Stimulated activated CD4-positive, alpha-beta T cell treated with anti-CD3 and anti-CD28 coated beads, Interleukin-1b, Interleukin-23, amount 100 ng/mL, for 48 hours (primary cell): ENCODE results near the gene ITPR2.
"Not testable (repeated sequence)": the region's sequence is repeated elsewhere in the genome, so short reads cannot be mapped to it uniquely, and the experiment has no call there.

ENCODE experiments used
- DNase-seq: peaks from one replicate; pipeline ENCODE4 v3.0.0-alpha.2; 2020

The ITPR2 gene

DNA sequence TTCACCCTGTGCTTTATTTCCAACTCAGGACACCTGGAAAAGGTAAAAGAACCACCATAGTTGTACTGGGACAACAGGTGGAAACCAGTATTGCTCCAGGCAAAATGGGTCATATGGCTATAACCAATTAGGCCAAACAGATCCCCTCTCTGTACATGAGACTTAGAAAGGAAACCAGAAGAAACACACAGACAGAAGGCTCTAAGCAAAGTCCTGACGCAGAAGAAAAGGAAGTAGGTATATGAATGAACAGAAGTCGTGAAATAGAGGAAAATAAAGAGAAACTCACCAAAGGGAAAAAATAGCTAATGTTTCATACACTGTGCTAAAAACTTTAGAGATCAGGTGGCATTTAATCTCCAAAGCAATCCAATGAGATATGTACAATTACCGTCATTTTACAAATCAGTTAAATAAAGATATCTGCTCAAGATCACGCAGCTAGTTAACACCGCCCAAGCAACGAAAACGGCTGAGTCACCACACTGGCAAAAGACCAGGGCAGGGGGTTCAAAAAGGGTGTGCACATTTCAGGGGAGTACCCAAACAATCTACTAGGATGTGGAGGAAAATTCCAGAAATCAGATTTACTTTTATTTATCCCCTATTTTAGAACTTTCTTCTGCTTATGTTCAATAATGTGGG, 82.3 kb downstream of the ITPR2 start:
- DNase-seq = no peak

- no peak for DNase-seq
Measured at GRCh38 chr12:26749781-26750180, 83.2 kb downstream of the ITPR2 start.

GRCh38 chr12:26748741-26749431, 84.1 kb downstream of the ITPR2 start:
- no peak for DNase-seq

GRCh38 chr12:26748412-26748740, 84.6 kb downstream of the ITPR2 start:
- DNase-seq = no peak

GRCh38 chr12:26746121-26746714, 86.8 kb downstream of the ITPR2 start:
- DNase-seq = no peak

DNA sequence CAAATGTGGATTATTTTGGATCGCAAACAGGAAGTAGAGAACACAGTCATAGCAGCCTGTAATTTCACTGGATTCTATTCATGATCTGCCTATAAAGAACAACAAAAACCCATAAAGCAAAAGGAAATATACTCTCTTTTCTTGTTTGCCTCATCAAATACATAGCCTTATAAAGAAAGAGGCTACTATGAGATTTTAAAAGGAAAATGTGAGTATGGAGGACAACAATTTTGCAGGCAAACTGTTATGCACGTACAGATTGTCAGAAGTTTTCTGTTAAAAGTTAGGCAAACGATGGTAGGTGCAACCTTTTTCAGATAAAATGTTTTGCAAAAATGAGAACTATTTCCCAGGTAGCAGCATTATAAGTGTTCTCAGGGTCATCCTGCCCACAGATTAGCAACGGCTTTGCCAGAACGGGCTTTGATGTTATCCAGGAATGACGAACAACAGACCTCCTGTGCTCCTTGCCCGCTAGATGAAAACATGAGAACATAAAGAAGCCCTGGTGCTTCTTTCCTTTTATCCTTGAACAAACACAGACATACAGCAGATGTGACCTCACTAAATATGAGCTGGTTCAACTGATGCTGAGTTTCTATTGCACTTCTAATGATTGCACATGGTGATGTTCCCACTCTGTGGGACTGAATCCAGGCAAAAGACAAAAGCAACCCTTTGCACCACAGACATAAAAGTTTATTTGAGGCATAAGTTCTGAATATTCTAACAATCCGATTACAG, 88.1 kb downstream of the ITPR2 start:
- no peak for DNase-seq

- no peak for DNase-seq
Measured at GRCh38 chr12:26744042-26744626, 88.9 kb downstream of the ITPR2 start.

GRCh38 chr12:26741584-26742227, 91.3 kb downstream of the ITPR2 start:
- no peak for DNase-seq

DNA sequence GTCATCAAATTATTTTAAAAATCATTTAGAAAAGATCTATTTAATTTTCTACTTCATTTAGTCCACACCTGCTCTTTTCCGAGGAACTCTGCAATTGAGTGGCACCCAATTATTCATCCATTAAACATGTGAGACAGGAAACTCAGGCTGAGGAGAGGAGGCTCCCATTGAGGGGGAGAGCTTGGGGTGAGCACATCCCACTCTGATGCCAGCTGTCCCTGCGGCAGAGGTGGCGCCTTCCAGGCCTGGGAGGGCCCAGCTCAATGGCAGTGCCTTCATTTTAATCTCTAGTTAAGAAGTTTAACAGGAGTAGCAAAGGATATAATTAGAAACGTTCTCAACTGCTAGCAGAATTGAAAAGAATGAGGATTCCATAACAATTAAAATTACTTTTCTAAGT, 92.0 kb downstream of the ITPR2 start:
- no peak for DNase-seq

GRCh38 chr12:26740348-26740747, 92.6 kb downstream of the ITPR2 start:
- DNase-seq = no peak

DNA sequence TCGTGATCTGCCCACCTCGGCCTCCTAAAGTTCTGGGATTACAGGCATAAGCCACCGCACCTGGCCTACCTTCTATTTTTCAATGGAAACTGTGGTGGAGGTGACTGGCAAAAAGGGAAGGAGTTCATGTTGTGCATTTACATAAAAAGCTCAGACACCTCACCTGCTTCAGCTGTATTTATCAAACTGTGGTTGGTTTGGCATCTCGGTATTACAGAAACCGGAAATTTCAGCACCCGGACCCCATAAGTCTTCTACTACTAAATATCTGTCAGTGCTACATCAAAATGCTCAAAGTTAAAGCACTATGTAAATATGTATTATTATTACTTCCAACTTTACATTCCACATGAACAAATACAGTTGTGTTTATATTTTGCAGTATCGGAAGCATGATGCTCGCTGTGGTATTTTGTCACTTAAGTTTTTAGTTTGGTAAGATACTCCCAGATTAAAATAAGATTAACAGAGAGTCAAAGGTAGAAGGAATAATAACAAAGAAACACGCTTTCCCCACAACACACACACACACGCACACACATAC, 95.4 kb downstream of the ITPR2 start:
- no peak for DNase-seq

DNA sequence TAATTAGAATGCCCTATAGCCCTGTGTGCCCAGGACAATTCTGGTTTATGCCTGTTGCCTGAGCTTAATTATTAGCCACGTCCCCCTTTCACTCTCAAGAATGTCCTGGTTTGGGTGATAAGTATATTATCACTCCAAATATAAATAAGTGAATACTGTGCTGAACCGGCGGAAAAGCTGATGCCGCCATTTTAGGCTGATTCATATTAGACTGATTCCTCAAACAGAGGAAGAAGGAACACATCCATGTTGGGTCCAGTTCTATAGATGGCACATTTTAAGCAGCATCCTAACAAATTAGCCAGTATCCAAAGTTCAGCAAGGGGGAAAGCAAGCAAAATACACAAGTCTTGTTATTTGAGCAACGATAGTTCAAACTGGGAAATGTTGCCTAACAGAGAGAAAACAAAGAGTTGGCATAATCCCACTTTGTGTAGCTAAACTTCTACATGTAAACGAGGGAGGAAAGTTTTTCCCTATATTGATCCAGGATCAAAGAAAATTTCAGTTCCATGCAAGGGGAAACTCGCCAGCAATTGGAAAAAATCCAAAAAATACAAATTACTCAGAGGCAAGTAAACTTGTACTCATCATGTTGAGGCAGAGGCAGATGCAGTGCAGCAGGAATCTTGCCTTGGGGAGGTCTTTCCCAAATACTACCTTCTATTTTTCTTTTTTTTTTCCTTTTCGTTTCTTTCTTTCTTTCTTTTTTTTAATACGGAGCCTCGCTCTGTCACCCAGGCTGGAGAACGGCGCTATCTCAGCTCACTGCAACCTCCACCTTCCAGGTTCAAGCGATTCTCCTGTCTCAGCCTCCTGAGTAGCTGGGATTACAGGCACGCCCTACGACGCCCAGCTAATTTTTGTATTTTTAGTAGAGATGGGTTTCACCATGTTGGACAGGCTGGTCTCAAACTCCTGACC, 96.2 kb downstream of the ITPR2 start:
- no peak for DNase-seq

DNA sequence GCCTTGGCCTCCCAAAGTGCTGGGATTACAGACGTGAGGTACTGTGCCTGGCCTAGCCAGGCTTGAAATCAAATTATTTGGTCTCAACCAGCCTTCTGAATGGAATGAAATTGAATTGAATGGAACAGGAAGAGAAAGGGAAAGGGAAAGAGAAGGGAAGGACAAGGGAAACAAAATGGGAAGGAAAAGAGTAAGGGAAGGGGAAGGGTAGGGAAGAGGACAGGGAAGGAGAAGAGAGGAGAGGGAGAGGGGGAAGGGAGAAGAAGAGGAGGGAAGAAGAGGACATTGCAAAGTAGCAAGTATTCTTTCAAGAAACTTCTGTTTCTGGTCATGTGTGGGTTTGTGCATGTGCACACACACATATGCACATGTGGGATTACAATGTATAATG, 97.8 kb downstream of the ITPR2 start:
- DNase-seq = no peak

DNA sequence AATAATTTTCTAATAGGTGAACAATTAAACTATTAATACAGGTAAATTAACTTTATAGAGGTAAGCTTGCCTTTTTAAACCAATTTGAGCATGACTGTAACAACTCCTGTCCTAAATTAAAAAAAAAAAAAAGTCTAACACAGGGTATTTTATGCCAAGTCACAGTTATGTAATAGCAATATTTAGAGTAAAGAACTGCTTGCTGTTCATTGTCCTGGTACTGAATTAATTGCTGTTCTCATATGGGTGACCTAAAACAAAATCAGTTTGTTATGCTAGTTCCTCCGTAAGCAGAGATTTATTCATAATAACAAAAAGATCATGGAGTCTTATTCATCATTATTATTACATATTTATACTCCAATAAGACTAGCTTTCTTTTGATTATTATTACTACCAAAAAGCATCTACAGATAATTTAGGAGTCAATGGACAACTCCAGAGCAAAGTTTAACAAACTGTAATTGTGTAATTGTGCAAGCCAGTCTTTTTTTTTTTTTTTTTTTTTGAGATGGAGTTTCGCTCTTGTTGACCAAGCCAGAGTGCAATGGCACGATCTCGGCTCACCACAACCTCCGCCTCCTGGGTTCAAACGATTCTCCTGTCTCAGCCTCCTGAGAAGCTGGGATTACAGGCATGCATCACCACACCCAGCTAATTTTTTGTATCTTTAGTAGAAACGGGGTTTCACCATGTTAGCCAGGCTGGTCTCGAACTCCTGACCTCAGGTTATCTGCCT, 98.3 kb downstream of the ITPR2 start:
- no peak for DNase-seq

DNA sequence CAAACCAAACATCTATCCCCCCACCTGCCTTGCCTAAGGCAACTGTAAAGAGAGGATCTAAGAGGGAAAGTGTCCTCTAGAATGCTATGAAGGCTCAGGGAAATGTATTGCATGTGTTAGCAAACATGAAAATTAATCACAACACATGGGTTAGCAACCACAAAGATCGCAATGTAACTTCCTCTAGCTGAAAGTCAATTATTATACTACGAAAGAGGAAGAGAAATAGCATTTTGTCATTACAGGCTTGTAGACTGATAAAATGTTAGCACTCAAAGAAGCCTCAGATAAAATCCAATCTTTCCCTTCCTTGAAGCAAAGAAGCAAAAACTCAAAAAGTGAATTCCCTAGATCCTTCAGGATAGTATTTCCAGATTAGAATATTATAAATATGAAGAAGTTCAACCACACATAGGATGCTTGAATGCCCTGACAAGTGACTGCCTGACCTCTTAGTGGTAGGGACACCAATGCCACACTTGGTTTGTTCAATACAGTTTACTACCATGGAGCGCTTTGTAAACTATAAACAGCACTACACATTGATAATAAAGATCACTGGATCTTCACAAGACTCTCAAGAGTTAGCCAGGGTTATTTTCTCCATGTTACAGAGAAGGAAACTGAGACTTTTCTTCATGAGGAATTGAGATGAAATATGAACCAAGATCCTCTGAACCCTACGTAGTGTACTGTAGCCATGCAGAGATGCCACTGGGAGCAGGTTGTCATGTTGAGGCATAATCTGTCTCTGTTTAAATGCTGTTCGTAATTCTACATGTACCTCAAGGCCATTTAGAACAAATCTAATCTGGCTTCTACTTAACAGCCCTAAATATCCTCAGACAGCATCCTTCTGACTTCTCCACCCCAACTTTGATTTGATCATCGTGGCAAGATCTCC, 100.7 kb downstream of the ITPR2 start:
- DNase-seq = no peak

DNA sequence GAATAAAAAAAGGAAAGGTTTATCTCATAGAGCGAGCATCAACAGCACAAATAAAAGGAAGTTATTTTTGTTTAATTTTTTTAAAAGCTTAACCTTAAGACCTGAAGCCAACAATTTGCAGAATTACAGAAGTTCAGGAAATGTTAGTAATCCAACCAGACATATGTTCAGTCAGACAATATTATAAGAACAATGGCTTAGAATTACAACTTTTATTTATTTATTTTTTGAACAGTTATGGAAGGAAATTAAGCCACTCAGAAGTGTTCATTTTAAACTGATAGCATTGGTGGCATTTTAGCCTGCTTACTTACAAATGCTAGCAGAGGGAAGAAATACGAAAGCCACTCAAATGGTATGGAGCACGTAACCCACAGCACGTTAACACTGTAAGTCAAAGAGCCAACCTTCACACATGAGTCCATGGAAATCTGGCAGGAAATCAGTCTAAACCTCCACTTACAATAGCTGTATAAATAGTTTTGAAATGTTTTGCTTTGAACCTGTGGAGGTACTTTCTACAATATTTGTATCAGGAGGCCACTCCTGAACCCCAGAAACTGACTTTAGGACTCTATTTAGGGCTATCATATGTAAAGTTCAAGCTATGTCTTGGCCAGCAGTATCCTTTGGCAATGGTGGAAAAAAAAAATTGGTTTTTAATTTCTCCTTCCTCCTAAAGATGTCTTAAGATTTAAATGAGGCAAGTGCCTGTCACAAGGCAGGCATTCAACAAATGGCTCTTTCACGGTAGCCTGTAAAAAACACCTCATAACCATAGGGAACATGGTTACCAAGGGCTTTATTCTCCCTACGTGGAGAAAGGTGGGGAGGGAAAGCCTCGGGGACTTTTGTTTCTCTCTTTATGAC, 102.3 kb downstream of the ITPR2 start:
- no peak for DNase-seq

- not testable (repeated sequence) for DNase-seq
Measured at GRCh38 chr12:26729137-26729671, 103.8 kb downstream of the ITPR2 start.
